GM12892 (cell line): ENCODE measurements around the gene ATE1.
"Not testable (repeated sequence)": the region's sequence is repeated elsewhere in the genome, so short reads cannot be mapped to it uniquely, and the experiment has no call there.

Experiments
- POLR2A ChIP-seq: IDR thresholded peaks from 2 replicates; pipeline ENCODE4 v1.6.1; 2011; ENCODE audit warnings: low read depth, low read length, control low read depth
- POLR2AphosphoS5 ChIP-seq: IDR thresholded peaks from 2 replicates; pipeline ENCODE4 v1.6.1; 2011; ENCODE audit warnings: low read depth, low read length, control low read depth
- TAF1 ChIP-seq: IDR thresholded peaks from 2 replicates; pipeline ENCODE4 v1.6.1; 2011; ENCODE audit warnings: low read depth, mild to moderate bottlenecking, control low read depth, low read length, borderline replicate concordance

DNA sequence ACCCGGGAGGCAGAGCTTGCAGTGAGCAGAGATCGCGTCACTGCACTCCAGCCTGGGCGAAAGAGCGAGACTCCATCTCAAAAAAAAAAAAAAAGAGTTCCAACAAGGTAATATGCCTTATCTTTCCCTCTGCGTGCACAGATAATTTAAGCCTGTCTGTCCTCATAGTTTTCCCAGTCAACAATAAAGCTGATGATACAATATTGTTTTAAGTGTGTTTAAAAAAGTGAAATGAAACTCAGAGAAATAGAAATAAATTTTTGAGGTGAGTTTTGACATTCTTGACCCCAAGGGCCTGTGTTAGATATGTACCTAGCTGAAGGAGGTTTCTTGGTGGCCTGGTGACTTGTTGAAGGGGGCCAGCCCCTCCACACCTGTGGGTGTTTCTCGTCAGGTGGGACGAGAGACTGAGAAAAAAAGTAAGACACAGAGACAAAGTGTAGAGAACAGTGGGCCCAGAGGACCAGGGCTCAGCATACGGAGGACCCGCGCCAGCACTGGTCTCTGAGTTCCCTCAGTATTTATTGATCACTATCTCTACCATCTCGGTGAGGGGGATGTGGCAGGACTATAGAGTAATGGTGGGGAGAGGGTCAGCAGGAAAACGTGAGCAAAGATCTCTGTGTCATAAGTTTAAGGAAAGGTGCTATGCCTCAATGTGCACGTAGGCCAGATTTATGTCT is 1.9 kb upstream of the ATE1 start:
- TF ChIP-seq POLR2A, TAF1, POLR2AphosphoS5: not testable (repeated sequence)
